ENCODE results near the gene AXDND1. TPM values are rescaled to one million over a fixed set of nuclear protein-coding genes. Genes with fewer than 3 reads are reported as not detected.
"Not testable (repeated sequence)": the region's sequence is repeated elsewhere in the genome, so short reads cannot be mapped to it uniquely, and the experiment has no call there.

The AXDND1 gene
- total RNA-seq, 4 donors from 2014 or later, result 0.19 TPM; not detected in 3

GRCh38 chr1:179385510-179385909, 19.7 kb downstream of the AXDND1 start:
- no peak for DNase-seq
- no peaks in the 10 kb centered on the region for H3K27me3 ChIP-seq
- H3K4me1 ChIP-seq, result no peaks in the 10 kb centered on the region
- no peaks in the 10 kb centered on the region for H3K9me3 ChIP-seq
- H3K36me3 ChIP-seq, result no peaks in the 10 kb centered on the region
- no peak overlapping the region for H3K4me3 ChIP-seq
- TF ChIP-seq CTCF (IDR thresholded peaks at IDR 0.05), result no peak
- no peak for TF ChIP-seq POLR2A (IDR thresholded peaks at IDR 0.05)
- WGBS, 2 donors, result 60 to 83% methylated on average over 1 of the region's 1 CpG
- intact Hi-C loops (cut with DNase I), result no loop called here
- no peak overlapping the region for H3K27ac ChIP-seq

- no peak overlapping the region for H3K27ac ChIP-seq
- WGBS, 2 donors, result 93 to 94% methylated on average over 3 of the region's 3 CpGs
- intact Hi-C loops (cut with DNase I), result no loop called here
- no peaks in the 10 kb centered on the region for H3K36me3 ChIP-seq
- H3K27me3 ChIP-seq, result no peaks in the 10 kb centered on the region
- H3K4me1 ChIP-seq, result no peaks in the 10 kb centered on the region
- TF ChIP-seq CTCF (IDR thresholded peaks at IDR 0.05) (no peak), POLR2A (IDR thresholded peaks at IDR 0.05) (no peak)
- no peaks in the 10 kb centered on the region for H3K9me3 ChIP-seq
- DNase-seq, result no peak
- no peak overlapping the region for H3K4me3 ChIP-seq
These were observed 27.9 kb downstream of the AXDND1 start for GRCh38 chr1:179393721-179394120.

GRCh38 chr1:179399399-179399798, 33.6 kb downstream of the AXDND1 start:
- H3K4me3 ChIP-seq; H3K36me3 ChIP-seq; H3K27ac ChIP-seq; DNase-seq; H3K9me3 ChIP-seq; intact Hi-C loops (cut with DNase I); H3K27me3 ChIP-seq; H3K4me1 ChIP-seq: not testable (repeated sequence)
- 50 to 65% methylated on average over 2 of the region's 2 CpGs for WGBS, 2 donors

- WGBS, 2 donors, result no CpG with 5 or more reads among the region's 3 CpGs
- DNase-seq; H3K27ac ChIP-seq; H3K4me3 ChIP-seq; H3K4me1 ChIP-seq; H3K9me3 ChIP-seq; H3K36me3 ChIP-seq; H3K27me3 ChIP-seq; intact Hi-C loops (cut with DNase I): not testable (repeated sequence)
These were observed 52.0 kb downstream of the AXDND1 start for GRCh38 chr1:179417760-179418159.

GRCh38 chr1:179418706-179419105, 52.9 kb downstream of the AXDND1 start:
- H3K4me3 ChIP-seq; H3K4me1 ChIP-seq; DNase-seq; H3K27ac ChIP-seq; H3K36me3 ChIP-seq; H3K27me3 ChIP-seq; H3K9me3 ChIP-seq; intact Hi-C loops (cut with DNase I): not testable (repeated sequence)
- WGBS, 2 donors, result no CpG with 5 or more reads among the region's 32 CpGs

- TF ChIP-seq CTCF (IDR thresholded peaks at IDR 0.05), result no peak
- no peak for TF ChIP-seq POLR2A (IDR thresholded peaks at IDR 0.05)
- Histone ChIP-seq H3K27me3 (no peaks in the 10 kb centered on the region), H3K36me3 (no peaks in the 10 kb centered on the region), H3K4me1 (no peaks in the 10 kb centered on the region), H3K27ac (no peak overlapping the region), H3K4me3 (no peak overlapping the region), H3K9me3 (peaks cover 0 to 17% (median 0%) of the 10 kb centered on the region in 3 donors)
- intact Hi-C loops (cut with DNase I), result no loop called here
- 93 to 98% methylated on average over 2 of the region's 2 CpGs for WGBS, 2 donors
- DNase-seq, result no peak
These were observed 58.8 kb downstream of the AXDND1 start for GRCh38 chr1:179424610-179425009.

GRCh38 chr1:179425186-179425585, 59.4 kb downstream of the AXDND1 start:
- no peak overlapping the region for H3K27ac ChIP-seq
- H3K4me3 ChIP-seq, result no peak overlapping the region
- peaks cover 0 to 17% (median 0%) of the 10 kb centered on the region in 3 donors for H3K9me3 ChIP-seq
- no peaks in the 10 kb centered on the region for H3K27me3 ChIP-seq
- no peaks in the 10 kb centered on the region for H3K36me3 ChIP-seq
- no peak for DNase-seq
- intact Hi-C loops (cut with DNase I), result no loop called here
- no peaks in the 10 kb centered on the region for H3K4me1 ChIP-seq
- TF ChIP-seq POLR2A (IDR thresholded peaks at IDR 0.05), result no peak
- TF ChIP-seq CTCF (IDR thresholded peaks at IDR 0.05), result no peak
